K562 (cell line): Measurements from ENCODE around the gene SLC4A2. TPM values are rescaled to one million over a fixed set of nuclear protein-coding genes. Genes with fewer than 3 reads are reported as not detected.
A peak's percentile ranks its signal among the peaks of the same experiment; 100 is the strongest.

Experiments used
- BACH1 ChIP-seq: fragments of 200-800 bp; sonication (Bioruptor generic); IDR thresholded peaks from 2 replicates; pipeline ENCODE4 v1.6.1; 2016; ENCODE audit warnings: missing genetic modification characterization, missing compliant biosample characterization
- CC2D1A ChIP-seq: fragments of 450-650 bp; IDR thresholded peaks from 2 replicates; pipeline ENCODE4 v1.6.1; 2017; ENCODE audit warnings: mild to moderate bottlenecking
- CHD1 ChIP-seq: fragments of 200-600 bp; sonication (generic); IDR thresholded peaks from one replicate; pipeline ENCODE4 v1.6.1; 2012; ENCODE audit warnings: mild to moderate bottlenecking, moderate library complexity, low read length, inconsistent platforms
- DPF2 ChIP-seq: fragments of 450-650 bp; IDR thresholded peaks from 2 replicates; pipeline ENCODE4 v1.6.1; 2016
- HIVEP1 ChIP-seq: fragments of 250-450 bp; sonication (Bioruptor Pico); IDR thresholded peaks from 2 replicates; pipeline ENCODE4 v1.4.0; 2020; ENCODE audit warnings: mild to moderate bottlenecking
- HNRNPH1 ChIP-seq: fragments of 200-400 bp; formaldehyde crosslinking; optimal IDR thresholded peaks from 2 replicates; pipeline ENCODE3; 2017; ENCODE audit warnings: low read depth, mild to moderate bottlenecking, low read length, moderate library complexity
- HNRNPK ChIP-seq: fragments of 200-400 bp; formaldehyde crosslinking; IDR thresholded peaks from one replicate; pipeline ENCODE4 v1.6.1; 2018; ENCODE audit warnings: mild to moderate bottlenecking, low read depth, low read length; ENCODE audit not compliant: poor library complexity, severe bottlenecking
- IRF1 ChIP-seq: sonication (generic); formaldehyde crosslinking; IDR thresholded peaks from 2 replicates; pipeline ENCODE4 v1.8.0; 2022; ENCODE audit warnings: missing genetic modification reagents, mild to moderate bottlenecking, borderline replicate concordance
- MED1 ChIP-seq: sonication (generic); formaldehyde crosslinking; IDR thresholded peaks from 2 replicates; pipeline ENCODE4 v1.8.1; 2023; ENCODE audit warnings: missing genetic modification reagents, borderline replicate concordance
- MYC ChIP-seq, 2 experiments: fragments of 250-450 bp in 1 of 2; sonication (Bioruptor Pico) in 1 of 2; IDR thresholded peaks; 2 replicates each; pipeline versions ENCODE4 v1.5.1 to v1.6.1; 2012 to 2021; ENCODE audit warnings: low read depth in 2 of 2, borderline replicate concordance in 1 of 2, improper control_type of control experiment in 1 of 2, low read length in 1 of 2, mild to moderate bottlenecking in 1 of 2, moderate library complexity in 1 of 2
- NUFIP1 ChIP-seq: fragments of 450-650 bp; IDR thresholded peaks from 2 replicates; pipeline ENCODE4 v1.6.1; 2018; ENCODE audit not compliant: partially characterized antibody
- PHB2 ChIP-seq: fragments of 450-650 bp; IDR thresholded peaks from 2 replicates; pipeline ENCODE4 v1.6.1; 2017; ENCODE audit warnings: low read depth
- POLR3A ChIP-seq: IDR thresholded peaks from 2 replicates; pipeline ENCODE4 v1.6.1; 2011; ENCODE audit warnings: borderline replicate concordance, mild to moderate bottlenecking, moderate library complexity; ENCODE audit not compliant: insufficient read length, insufficient read depth; ENCODE audit errors: extremely low read depth
- SOX6 ChIP-seq: fragments of 450-650 bp; IDR thresholded peaks from 2 replicates; pipeline ENCODE4 v1.6.1; 2014; ENCODE audit warnings: mild to moderate bottlenecking
- SRF ChIP-seq, 2 experiments: fragments of 250-450, 450-650 bp in 1 of 2; sonication (Bioruptor Pico) in 1 of 2; sonication (generic) in 1 of 2; formaldehyde crosslinking; IDR thresholded peaks; 2 replicates each; pipeline versions ENCODE4 v1.5.0 to v1.5.1; 2020 to 2022; ENCODE audit warnings: mild to moderate bottlenecking in 1 of 2, missing genetic modification reagents in 1 of 2
- SRSF3 ChIP-seq: fragments of 200-400 bp; formaldehyde crosslinking; IDR thresholded peaks from 2 replicates; pipeline ENCODE4 v1.6.1; 2016; ENCODE audit warnings: mild to moderate bottlenecking, low read length, moderate library complexity; ENCODE audit not compliant: insufficient read depth
- SRSF7 ChIP-seq: fragments of 200-400 bp; formaldehyde crosslinking; optimal IDR thresholded peaks from 2 replicates; pipeline ENCODE3; 2017; ENCODE audit warnings: mild to moderate bottlenecking, low read depth, low read length
- TCF3 ChIP-seq: sonication (generic); formaldehyde crosslinking; IDR thresholded peaks from 2 replicates; pipeline ENCODE4 v1.4.0; 2020; ENCODE audit warnings: mild to moderate bottlenecking, missing genetic modification reagents
- ZNF133 ChIP-seq: fragments of 250-450 bp; sonication (Bioruptor Pico); IDR thresholded peaks from 2 replicates; pipeline ENCODE4 v1.4.0; 2020; ENCODE audit warnings: mild to moderate bottlenecking
- ZNF668 ChIP-seq: fragments of 250-450 bp; sonication (Bioruptor Pico); IDR thresholded peaks from 2 replicates; pipeline ENCODE4 v1.8.0; 2022; ENCODE audit warnings: mild to moderate bottlenecking, inconsistent platforms
- polyA plus RNA-seq, 8 experiments: library from polyadenylated mRNA; depleted of rRNA in 4 of 8; stranded (reverse) in 5 of 8; unstranded in 3 of 8; fragments of >200 nt; fragmentation: Nextera tagmentation in 2 of 8; fragmentation: Illumina TruSeq in 1 of 8; extraction: Ambion mirVana in 2 of 8; extraction: Trizol in 1 of 8; gene quantifications; 2 replicates each; pipeline versions ENCODE4 v1.2.1 to v1.2.3, GENCODE V29; 2011 to 2014; ENCODE audit warnings: inconsistent platforms in 1 of 8, missing spikeins in 1 of 8
- total RNA-seq, 7 experiments: library from RNA; depleted of rRNA in 6 of 7; stranded (reverse); fragments of >200 nt in 6 of 7; fragmentation: Illumina TruSeq in 2 of 7; extraction: Trizol in 2 of 7; gene quantifications; 2 replicates each; pipeline versions ENCODE4 v1.2.1 to v1.2.3, GENCODE V29; 2011 to 2021; ENCODE audit warnings: low replicate concordance in 1 of 7
- TF ChIP-seq, protein P1 (sequence below): sonication (generic); formaldehyde crosslinking; IDR thresholded peaks from 2 replicates; pipeline ENCODE4 v1.8.1; 2023; ENCODE audit warnings: mild to moderate bottlenecking, missing genetic modification reagents
- TF ChIP-seq, protein P2 (sequence below), 2 experiments: IDR thresholded peaks; 2 replicates each; pipeline ENCODE4 v1.6.1; 2011; ENCODE audit warnings: borderline replicate concordance in 1 of 2, control low read depth in 1 of 2, low read depth in 1 of 2, low read length in 1 of 2, mild to moderate bottlenecking in 1 of 2, mixed read lengths in 1 of 2, moderate library complexity in 1 of 2; ENCODE audit not compliant: insufficient read depth in 1 of 2, insufficient read length in 1 of 2, poor library complexity in 1 of 2, severe bottlenecking in 1 of 2; ENCODE audit errors: extremely low read depth in 1 of 2
- TF ChIP-seq, protein P3 (sequence below), 2 experiments: fragments of 200-800 bp in 1 of 2; sonication (Bioruptor generic) in 1 of 2; sonication (generic) in 1 of 2; formaldehyde crosslinking in 1 of 2; IDR thresholded peaks in 1 of 2; conservative IDR thresholded peaks in 1 of 2; 2 replicates each; pipeline versions ENCODE4 v1.5.0 to v1.6.1; 2016 to 2020; ENCODE audit warnings: missing compliant biosample characterization in 1 of 2, missing genetic modification characterization in 1 of 2, missing genetic modification reagents in 1 of 2

Gene SLC4A2
- total and polyA plus RNA-seq, 9 of the 15 experiments (the other 6 are each of a cell fraction or from before 2014, with no cell fraction given), result 11.4 to 375 (median 130) TPM

GRCh38 chr7:151010307-151011096, 48.9 kb upstream of the SLC4A2 start (continued):
- no peak for TF ChIP-seq IRF1
- TF ChIP-seq ZNF133 (CRISPR knock-in tag), result no peak
- TF ChIP-seq POLR3A, result no peak
- no peak for TF ChIP-seq SRSF7
- no peak for TF ChIP-seq ZNF668 (CRISPR knock-in tag)
- peak; percentile 47 to 50; a peak in 2 of 4 replicates for TF ChIP-seq SRF (CRISPR knock-in tag; IDR thresholded peaks at IDR 0.05)
- peak; percentile 63 for TF ChIP-seq DPF2
- TF ChIP-seq SOX6, result no peak
- TF ChIP-seq NUFIP1, result no peak
- no peak for TF ChIP-seq HNRNPK
- TF ChIP-seq TCF3 (CRISPR knock-in tag), result 0 out of 2 replicates have a peak, but pooled peaks have one; percentile 6
- no peak for TF ChIP-seq BACH1 (tag)
- TF ChIP-seq HIVEP1 (CRISPR knock-in tag), result no peak
- TF ChIP-seq, protein P1, sequence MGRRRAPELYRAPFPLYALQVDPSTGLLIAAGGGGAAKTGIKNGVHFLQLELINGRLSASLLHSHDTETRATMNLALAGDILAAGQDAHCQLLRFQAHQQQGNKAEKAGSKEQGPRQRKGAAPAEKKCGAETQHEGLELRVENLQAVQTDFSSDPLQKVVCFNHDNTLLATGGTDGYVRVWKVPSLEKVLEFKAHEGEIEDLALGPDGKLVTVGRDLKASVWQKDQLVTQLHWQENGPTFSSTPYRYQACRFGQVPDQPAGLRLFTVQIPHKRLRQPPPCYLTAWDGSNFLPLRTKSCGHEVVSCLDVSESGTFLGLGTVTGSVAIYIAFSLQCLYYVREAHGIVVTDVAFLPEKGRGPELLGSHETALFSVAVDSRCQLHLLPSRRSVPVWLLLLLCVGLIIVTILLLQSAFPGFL, result no peak
- no peak for TF ChIP-seq CC2D1A
- TF ChIP-seq, protein P2, sequence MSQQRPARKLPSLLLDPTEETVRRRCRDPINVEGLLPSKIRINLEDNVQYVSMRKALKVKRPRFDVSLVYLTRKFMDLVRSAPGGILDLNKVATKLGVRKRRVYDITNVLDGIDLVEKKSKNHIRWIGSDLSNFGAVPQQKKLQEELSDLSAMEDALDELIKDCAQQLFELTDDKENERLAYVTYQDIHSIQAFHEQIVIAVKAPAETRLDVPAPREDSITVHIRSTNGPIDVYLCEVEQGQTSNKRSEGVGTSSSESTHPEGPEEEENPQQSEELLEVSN (IDR thresholded peaks at IDR 0.05; ENCODE audit: borderline replicate concordance in 1 of 2, extremely low read depth in 1 of 2, insufficient read depth in 1 of 2, insufficient read length in 1 of 2, low read depth in 1 of 2, low read length in 1 of 2, poor library complexity in 1 of 2, severe bottlenecking in 1 of 2), result peak; percentile 52 to 69
- no peak for TF ChIP-seq PHB2
- TF ChIP-seq, protein P3, sequence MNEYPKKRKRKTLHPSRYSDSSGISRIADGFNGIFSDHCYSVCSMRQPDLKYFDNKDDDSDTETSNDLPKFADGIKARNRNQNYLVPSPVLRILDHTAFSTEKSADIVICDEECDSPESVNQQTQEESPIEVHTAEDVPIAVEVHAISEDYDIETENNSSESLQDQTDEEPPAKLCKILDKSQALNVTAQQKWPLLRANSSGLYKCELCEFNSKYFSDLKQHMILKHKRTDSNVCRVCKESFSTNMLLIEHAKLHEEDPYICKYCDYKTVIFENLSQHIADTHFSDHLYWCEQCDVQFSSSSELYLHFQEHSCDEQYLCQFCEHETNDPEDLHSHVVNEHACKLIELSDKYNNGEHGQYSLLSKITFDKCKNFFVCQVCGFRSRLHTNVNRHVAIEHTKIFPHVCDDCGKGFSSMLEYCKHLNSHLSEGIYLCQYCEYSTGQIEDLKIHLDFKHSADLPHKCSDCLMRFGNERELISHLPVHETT (CRISPR knock-in tag; conservative IDR thresholded peaks at IDR 0.05 in 1 of 2, IDR thresholded peaks at IDR 0.05 in 1 of 2), result no peak
- TF ChIP-seq MED1 (CRISPR knock-in tag), result no peak
- TF ChIP-seq MYC (IDR thresholded peaks at IDR 0.05; ENCODE audit: low read depth, low read length), result peak; percentile 79
- 0 out of 2 replicates have a peak, but pooled peaks have one; percentile 77 for TF ChIP-seq MYC (CRISPR knock-in tag; IDR thresholded peaks at IDR 0.05; ENCODE audit: borderline replicate concordance, low read depth)
- no peak for TF ChIP-seq CHD1
- 0 out of 2 replicates have a peak, but pooled peaks have one; percentile 68 for TF ChIP-seq SRSF3
- TF ChIP-seq HNRNPH1, result no peak
